ENCODE data around the gene CCNYL1.

DNA sequence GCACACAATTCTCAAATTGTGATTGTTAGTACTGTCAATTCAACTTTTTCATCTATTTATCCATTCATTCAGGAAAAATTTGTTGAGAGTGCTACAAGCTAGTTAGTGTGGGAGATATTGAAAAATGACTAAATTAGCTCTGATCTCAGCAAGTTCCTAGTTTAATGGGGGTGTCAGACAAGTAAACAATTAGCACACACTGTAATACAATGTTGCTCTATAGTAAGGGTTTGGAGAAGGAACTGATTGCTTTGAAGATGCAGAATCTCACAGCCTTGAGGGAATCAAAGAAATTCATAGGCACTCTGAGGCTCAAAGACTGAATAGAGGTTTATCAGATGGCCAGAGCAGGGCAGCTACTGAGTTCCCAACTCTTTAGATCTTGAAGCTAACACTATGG, 6.8 kb upstream of the CCNYL1 start:
- TF ChIP-seq POLR2AphosphoS5 (IDR thresholded peaks at IDR 0.05; ENCODE audit: insufficient read depth in 1 of 2, low read depth in 1 of 2) = no peak
- TF ChIP-seq, protein P1, sequence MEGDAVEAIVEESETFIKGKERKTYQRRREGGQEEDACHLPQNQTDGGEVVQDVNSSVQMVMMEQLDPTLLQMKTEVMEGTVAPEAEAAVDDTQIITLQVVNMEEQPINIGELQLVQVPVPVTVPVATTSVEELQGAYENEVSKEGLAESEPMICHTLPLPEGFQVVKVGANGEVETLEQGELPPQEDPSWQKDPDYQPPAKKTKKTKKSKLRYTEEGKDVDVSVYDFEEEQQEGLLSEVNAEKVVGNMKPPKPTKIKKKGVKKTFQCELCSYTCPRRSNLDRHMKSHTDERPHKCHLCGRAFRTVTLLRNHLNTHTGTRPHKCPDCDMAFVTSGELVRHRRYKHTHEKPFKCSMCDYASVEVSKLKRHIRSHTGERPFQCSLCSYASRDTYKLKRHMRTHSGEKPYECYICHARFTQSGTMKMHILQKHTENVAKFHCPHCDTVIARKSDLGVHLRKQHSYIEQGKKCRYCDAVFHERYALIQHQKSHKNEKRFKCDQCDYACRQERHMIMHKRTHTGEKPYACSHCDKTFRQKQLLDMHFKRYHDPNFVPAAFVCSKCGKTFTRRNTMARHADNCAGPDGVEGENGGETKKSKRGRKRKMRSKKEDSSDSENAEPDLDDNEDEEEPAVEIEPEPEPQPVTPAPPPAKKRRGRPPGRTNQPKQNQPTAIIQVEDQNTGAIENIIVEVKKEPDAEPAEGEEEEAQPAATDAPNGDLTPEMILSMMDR (IDR thresholded peaks at IDR 0.05) = no peak

All from vagina (tissue), 2 donors.